ENCODE data around the gene AK3. TPM values are rescaled to one million over a fixed set of nuclear protein-coding genes. Genes with fewer than 3 reads are reported as not detected.

AK3 gene
- total RNA-seq, 1 experiment from 2014 or later: 27.7 TPM

DNA sequence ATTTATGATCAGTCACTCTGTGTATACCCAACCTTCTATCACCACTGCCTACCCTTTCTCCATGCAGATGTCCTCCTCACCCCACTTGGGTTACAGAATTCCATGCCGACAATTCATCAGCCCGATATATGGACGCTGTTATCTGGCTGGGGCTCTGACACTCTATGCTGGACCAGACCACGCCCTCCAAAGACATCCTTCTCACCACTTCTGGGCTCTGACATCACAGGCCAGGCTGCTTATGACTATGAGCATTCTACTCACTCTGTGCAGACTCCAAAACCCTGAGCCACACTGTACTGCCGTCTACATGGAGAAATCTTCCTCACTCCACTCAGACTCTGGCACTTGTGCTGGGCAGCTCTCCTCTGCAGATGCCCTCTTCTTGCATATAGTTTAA lies 7.6 kb upstream of the AK3 start:
- no peak for DNase-seq (ENCODE audit: low spot score)

DNA sequence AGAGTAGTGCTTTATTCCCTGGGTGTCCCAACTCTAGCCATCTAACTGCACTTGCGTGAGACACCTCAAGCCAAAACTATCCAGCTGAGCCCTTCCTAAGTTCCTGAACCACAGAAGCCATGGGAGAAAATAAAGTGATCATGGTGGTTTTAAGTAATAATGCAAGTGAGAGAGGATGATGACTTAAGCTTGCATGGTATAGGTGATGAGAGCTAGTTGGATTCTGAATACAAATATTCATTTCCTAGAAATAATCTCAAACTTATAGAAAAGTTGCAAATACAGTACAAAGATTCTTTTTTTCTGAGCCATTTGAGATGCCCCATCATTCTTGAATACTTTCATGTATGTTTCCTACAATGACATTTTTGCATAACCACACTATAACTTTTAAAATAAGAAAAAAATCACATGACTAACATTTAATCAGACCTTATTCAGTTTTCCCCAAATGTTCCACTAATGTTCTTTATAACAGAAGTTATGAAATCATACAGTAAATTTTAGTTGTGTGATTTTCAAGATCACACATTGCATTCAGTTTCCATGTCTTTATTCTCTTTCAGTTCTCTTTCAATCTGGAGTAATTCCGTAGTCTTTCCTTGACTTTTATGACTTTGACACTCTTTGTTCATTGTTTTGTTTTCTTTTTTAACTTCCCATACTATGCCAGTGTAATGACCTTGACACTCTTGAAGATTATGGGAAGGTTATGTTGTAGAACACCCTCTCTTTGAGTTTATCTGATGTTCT lies 5.5 kb upstream of the AK3 start:
- no peak for DNase-seq (ENCODE audit: low spot score)

DNA sequence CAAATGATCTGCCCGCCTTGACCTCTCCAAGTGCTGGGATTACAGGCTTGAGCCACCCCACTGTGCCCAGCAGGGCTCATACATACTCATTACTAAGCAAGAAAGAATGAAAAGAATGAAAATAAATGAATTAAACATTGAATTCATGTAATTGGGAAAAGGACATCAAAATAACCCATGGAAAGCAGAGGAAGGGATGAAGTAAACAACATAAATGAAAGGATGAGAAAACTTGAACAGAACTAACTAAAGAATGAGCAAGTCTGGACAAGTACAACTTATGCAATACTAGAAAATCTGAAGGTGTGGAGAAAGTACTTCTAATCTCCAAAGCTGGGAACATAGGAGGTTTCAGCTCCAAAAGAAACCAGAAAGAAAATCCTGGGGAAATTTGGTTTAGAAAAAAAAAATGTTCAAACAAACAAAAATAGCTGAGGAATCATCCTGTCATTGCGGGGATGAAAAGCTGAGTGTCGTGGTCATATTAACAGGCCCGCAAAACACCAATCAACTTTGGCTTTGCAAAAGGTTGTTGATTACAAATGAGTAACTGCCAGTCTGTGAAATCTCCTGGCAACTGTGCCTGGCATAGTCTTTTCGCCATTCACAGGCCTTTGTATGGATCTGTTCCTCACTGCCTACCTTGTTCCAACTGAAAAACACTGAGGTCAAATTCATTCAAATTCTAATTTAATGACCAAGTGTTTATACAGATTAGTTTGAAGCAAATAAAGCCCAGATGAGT lies 2.3 kb upstream of the AK3 start:
- DNase-seq (ENCODE audit: low spot score): no peak

DNA sequence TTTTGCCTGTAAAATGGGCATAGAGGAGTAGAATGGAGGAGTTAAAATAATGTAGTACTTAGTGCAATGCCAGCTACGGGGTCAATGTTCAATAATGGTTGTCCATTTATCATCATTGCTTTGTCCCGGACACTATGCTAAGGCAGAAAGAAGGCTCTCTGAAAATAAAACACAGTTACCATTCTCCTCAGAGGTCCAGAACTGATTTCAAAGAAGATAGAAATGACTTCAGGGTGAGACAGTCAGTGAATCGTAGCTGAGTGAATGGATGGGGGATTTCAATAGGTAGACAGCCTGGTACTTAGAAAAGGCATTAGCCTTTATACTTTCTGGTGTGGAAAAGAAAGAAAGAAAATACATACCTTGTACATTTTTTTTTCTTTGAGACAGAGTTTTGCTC lies 1.2 kb upstream of the AK3 start:
- DNase-seq (ENCODE audit: low spot score): no peak

DNA sequence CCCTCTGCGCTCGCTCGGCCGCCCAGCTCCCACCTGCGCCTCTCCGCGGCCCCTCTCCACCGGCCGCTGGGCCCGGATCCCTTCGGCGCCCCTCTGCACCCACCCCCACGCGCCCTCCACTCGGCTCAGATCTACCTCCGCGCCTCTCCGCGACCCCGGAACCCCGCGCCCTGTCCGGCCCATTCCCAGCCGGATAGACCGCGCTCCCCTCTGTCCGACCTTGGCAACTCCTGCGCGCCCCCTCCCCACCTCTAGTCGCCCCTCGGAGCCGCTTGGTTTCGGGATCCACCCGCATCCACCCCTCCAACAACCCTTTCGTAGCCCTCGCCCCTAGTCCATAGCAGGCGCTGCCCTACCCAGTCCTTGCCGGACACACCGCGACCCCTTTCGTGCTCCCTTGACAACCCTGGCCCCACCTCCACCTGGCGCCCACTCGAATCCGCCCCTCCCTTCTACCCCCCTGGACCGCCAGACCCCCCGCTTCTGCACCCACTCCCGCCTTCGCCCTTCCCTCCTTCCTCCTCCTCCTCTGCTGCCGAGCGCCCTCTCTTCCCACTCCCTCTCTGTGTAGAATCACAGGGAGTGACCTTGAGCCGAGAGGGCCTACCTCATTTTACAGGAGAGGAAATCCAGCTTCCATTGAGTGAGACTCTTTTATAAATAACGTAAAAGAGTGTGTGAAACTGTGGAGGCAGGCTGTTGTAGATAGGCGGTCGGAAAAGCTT lies 525 bp upstream of the AK3 start:
- DNase-seq (ENCODE audit: low spot score): no peak

DNA sequence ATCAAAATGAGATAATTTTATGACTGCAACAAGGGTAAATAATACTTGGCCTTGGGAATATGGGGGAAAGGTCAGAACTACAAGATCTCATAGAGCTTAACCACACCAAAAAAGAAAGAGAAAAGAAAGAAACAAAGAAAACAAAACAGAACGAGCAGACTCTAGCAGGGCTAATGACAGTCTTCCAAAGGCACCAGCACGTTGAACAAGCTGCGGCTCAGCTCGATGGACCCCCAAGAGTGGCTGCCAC lies 689 bp downstream of the AK3 start:
- no peak for DNase-seq (ENCODE audit: low spot score)

DNA sequence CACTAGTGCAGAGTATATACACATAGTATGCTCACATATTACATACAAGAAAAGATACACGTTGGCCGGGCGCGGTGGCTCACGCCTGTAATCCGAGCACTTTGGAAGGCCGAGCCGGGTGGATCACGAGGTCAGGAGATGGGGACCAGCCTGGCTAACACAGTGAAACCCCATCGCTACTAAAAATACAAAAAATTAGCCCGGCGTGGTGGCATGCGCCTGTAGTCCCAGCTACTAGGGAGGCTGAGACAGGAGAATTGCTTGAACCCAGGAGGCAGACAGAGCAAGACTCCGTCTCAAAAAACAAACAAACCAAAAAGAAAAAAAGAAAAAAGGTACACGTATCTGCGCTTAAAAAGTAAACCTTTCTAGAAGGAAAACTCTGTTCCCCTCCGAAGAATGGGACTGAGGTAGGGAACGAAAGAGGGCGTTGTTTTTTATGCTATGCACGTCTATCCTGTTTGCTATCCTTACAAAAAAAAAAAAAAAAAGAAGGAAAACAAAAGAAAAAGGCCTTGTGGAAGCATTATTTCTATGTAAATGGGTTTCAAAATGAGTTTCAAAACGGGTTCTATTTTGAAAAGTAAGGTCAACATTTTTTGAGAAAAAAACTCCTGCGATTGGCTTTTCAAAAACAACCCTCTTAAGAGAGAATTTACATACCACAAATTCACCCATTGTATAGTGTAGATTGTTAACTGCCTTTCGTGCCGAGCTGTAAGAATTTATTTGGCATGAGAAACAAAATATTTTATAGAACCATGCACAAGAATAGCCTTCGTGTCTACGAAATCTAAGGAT lies 1.2 kb downstream of the AK3 start:
- DNase-seq (ENCODE audit: low spot score): no peak

DNA sequence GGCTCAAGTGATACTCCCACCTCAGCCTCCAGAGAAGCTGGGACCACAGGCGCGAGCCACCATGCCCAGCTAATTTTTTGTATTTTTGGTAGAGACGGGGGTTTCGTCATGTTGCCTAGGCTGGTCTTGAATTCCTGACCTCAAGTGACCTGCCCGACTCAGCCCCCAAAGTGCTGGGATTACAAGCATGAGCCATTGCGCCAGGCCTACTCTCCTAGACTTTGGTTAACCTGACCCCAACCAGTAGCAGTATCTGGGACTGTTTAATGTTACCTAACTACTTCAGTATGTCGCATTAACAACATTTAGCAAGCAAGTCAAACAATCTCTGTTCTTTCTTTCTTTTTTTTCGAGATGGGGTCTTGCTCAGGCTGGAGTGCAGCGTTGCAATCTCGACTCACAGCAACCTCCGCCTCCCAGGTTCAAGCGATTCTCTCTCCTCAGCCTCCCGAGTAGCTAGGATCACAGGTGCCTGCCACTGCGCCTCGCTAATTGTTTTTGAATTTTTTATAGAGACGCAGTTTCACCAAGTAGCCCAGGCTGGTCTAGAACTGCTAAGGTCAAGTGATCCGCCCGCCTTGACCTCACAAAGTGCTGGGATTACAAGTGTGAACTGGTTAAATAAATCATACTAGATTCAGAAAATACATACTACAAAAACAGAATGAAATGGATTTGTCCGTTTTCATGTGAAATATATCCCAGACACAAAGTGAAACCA lies 2.0 kb downstream of the AK3 start:
- no peak for DNase-seq (ENCODE audit: low spot score)

DNA sequence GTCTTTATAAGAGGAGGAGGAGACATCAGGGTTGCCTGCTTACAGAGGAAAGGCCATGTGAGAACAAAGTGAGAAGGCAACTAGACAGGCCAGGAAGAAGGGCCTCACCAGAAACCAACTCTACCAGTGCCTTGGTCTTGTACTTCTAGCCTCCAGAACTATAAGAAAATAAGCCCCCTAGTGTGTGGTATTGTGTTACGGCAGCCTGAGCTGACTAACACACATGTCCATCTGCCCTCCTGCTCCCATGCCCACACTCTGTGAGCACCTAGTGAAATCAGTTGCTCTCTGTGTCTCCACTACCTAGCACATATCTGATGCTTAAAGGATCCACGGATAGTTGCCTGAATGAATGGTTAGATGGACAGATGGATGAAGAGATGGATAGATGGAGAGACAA lies 6.9 kb downstream of the AK3 start:
- no peak for DNase-seq (ENCODE audit: low spot score)

DNA sequence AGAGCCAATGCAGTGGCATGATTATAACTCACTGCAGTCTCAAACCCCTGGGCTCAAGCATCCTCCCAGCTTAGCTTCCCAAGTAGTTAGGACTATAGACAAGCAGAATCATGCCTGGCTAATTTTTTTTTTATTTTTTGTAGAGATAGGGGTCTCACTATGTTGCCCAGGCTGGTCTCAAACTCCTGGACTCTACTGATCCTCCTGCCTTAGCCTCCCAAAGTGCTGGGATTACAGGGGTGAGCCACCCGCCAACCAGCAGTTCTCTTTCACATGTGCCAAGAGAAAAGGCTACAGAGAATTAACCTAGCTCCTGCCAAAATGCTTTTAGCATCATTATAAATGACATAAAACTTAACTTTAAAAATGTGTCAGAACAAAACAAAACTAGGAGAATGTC lies 8.1 kb downstream of the AK3 start:
- DNase-seq (ENCODE audit: low spot score): no peak

DNA sequence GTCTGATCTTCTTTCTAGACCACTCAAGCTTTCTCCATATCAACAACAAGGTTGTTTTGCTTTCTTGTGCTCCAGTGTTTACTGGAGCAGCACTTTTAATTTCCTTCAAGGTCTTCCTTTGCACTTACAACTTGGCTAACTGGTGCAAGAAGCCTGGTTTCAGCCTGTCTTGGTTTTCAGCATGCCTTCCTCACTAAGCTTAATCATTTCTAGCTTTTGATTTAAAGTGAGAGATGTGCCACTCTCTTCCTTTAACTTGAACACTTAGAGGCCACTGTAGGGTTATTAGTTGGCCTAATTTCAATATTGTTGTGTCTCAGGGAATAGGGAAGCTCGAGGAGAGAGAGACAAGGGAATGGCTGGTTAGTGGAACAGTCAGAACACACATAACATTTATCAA lies 13.4 kb downstream of the AK3 start:
- no peak for DNase-seq (ENCODE audit: low spot score)

DNA sequence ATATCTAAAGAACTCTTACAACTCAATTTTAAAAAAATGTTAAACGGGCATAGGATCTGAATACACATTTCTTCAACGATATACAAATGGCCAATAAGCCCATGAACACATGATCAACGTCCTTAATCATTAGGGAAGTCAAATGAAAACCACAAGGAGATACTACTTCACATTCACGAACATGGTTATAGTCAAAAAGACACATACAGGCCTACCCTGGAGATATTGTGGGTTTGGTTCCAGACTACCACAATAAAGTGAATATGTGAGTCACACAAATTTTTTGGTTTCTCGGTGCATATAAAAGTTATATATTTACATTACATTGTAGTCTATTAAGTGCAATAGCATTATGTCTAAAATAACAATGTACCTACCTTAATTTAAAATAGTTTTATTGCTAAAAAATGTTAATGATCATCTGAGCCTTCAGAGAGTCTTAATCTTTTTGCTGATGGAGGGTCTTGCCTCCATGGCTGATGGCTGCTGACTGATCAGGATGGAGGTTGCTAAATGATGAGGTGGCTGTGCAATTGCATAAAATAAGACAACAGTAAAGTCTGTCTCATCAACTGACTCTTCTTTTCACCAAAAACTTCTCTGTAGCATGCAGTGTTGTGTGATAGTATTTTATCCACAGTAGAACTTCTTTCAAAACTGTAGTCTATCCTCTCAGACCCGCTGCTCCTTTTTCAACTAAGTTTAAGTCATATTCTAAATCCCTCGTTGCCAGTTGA lies 15.1 kb downstream of the AK3 start:
- DNase-seq (ENCODE audit: low spot score): no peak

DNA sequence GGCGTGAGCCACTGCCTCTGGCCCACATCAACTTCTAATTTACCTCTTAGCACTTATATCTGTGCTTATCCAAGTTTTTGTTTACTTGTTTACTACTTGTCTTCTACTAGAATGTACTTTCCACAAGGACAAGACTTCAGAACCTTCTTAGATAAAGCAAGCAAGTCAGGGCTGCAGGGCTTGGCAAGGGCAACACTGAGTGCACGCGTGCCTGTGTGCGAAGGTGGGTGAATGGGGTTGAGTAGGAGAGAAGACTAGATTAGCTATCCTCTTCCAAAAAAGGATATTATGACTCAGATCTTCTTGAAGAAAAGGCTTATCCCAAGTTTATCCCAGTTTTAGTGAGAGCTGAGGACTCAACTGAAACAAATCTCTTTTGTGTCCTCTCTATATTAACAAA lies 19.3 kb downstream of the AK3 start:
- DNase-seq (ENCODE audit: low spot score): no peak

DNA sequence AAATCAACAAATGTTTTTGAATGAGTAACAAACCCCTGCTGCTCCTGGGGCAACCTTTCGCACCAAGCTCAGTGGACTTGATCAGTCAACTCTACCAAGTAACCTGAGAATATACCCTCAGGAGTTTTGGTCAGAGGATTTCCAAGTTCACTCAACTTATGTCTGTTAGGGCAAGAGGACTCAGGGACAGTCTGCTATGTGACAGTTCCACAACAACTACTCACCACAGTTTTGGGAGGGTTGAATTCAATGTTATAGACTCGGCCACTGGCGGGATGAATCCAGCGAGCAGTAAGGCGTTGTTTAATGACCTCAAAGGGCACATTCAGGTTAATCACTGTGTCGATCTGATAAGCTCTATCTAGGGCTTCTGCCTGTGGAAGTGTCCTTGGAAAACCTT lies 22.1 kb downstream of the AK3 start:
- DNase-seq (ENCODE audit: low spot score): no peak

DNA sequence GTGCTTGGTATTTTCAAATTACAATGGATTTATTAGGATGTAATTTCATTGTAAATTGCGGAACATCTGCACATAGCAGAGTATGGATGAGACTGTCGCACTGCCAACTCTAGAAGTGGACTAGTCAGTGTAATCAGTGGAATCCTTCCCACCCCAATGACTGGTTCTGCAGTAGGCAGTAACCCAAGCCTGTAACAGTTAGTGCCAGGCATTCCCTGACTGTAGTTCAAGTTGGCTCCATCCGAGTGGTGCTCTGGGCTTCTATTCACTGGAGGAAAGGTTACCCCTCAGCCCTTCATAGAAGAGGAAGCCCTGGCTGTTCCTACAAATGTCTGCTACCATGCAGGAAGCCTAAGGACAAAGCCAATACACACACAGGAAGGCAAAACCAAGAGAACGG lies 23.2 kb downstream of the AK3 start:
- DNase-seq (ENCODE audit: low spot score): no peak

DNA sequence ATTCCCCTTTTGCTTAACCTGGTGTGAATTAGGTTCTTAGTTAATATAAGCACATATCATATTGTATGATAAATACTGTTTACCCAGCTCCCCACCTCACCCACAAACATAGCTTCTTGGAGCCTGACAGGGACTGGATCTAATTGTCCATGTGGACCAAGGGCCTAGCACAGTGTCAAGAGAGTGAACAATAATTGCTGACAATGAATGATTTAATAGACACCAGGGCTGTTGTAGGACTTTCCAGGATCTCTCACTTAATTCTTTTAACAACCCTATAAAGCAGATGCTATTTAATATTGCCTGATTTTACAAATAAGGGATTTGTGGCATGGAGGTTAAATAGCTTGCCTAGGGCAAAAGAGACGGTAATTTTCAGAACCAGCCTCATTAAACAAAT lies 24.8 kb downstream of the AK3 start:
- DNase-seq (ENCODE audit: low spot score): no peak

DNA sequence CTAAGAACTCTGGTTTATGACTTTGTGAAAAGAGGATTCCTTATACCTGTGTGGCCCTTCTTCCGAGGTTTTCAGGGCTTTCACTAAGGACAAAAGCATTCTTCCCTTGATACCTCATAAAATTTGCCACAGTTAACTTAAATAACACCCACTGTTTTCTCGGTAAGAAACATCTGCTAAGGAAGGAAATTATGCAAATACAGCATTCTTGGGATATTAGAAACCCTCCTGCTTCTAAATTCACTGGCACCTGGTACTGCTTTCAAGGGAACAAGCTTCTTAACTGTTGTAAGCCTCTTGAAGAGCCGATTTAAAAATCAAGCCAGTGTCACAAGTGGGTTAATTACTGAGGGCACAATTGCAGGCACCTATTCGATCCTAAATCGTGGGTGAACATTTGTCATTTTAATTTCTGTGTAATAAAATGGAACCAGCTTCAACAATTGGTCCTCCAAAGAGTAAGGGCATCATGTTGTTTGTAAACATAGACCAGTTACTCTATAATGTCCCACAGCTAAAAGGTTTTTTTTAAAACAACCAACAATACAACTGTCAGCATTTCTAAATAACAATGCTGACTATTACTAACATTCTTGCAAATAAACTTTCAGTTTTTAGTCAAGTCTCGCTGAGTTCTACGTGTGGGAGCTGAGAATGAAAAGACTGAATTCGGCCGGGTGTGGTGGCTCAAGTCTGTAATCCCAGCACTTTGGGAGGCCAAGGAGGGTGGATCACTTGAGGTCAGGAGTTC lies 26.6 kb downstream of the AK3 start:
- DNase-seq (ENCODE audit: low spot score): no peak

DNA sequence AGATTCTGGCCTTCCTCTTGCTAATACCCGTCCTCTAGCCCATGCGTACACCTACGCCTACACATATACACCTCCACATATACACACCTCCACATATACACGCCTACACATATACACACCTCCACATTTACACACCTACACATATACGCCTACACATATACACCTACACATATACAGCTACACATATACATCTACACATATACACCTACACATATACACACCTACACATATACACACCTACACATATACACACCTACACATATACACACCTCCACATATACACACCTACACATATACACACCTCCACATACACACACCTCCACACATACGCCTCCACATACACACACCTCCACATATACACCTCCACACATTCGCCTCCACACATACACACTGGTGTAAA lies 27.2 kb downstream of the AK3 start:
- no peak for DNase-seq (ENCODE audit: low spot score)

DNA sequence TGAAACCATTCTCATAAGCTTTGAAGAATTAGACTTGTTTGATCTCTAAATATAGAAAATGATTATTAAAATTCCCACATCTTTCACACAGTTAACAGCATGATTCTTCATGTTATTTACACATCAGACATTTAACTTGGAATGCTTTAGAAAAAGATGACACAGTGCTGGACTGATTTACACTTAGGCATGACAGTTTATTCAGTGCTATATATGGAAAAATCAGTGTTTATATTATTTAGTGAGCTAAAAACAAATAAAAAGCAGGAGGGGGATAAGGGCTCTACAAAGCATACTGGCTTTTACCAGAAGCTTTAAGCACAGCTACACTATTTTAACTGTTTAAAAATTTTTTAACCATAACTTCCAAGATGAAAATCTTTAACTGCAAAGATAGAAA lies 31.6 kb downstream of the AK3 start:
- no peak for DNase-seq (ENCODE audit: low spot score)

DNA sequence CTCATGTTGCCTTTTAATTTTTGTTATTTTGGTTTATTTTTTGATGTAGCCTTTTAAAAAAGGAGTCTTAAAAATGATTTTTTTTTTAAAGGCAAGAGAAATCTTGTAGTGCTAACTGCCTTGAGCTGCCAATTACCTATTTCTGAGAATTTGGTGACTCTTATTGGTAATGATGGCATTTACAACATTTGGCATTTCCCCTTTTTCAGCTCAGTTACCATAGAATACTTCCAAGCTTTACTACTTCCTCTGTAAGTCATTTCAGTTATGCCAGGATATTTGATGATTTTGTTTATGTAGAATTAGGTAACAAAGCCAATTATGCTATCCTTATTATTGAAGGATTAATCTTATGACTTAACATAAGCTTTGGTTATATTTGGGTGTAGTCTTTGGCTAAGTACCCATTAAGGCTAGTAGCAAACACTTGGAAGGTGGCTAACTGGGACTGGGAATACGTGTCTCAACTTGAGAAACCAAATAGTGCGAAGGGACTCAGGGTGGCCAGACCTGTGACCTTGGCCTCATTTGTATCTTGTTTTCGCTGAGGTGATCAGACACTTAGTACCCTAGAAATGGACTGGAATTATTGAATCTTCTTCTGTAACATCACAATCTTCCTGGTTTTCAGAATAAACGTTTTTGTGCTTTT lies 33.9 kb downstream of the AK3 start:
- DNase-seq (ENCODE audit: low spot score): no peak

All from H4 (cell line).